Activated CD8-positive, alpha-beta memory T cell treated with anti-CD3 and anti-CD28 coated beads, Interleukin-2, amount 50 U/mL, for 48 hours (primary cell): Measurements from ENCODE around the gene ANKHD1.
"Not testable (repeated sequence)": the region's sequence is repeated elsewhere in the genome, so short reads cannot be mapped to it uniquely, and the experiment has no call there.

ENCODE experiments used
- DNase-seq: peaks from one replicate; pipeline ENCODE4 v3.0.0-alpha.2; 2020

Gene ANKHD1

DNA sequence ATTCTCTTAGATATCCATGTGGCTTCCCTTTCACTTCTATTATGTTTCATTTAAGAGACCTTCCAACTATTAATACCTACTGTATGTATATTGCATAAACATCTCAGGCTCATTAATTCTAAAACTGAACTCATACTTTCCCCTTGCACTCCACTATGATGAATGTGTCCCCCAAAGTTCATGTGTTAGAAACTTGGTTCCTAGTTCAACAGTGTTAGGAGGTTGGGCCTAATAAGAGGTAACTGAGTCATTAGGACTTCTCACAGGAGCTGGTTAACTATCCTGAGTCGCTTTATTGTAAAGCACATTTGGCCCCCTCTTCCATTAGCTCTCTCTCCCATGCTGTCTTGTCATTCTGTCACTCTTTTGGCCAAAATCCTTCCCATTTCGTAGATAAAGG lies 22.0 kb downstream of the ANKHD1 start:
- DNase-seq = no peak

GRCh38 chr5:140424135-140424534 lies 22.5 kb downstream of the ANKHD1 start:
- DNase-seq = no peak

- DNase-seq = not testable (repeated sequence)
Observed at GRCh38 chr5:140427726-140428125, 26.1 kb downstream of the ANKHD1 start.

GRCh38 chr5:140429724-140430123 lies 28.1 kb downstream of the ANKHD1 start:
- DNase-seq = no peak

DNA sequence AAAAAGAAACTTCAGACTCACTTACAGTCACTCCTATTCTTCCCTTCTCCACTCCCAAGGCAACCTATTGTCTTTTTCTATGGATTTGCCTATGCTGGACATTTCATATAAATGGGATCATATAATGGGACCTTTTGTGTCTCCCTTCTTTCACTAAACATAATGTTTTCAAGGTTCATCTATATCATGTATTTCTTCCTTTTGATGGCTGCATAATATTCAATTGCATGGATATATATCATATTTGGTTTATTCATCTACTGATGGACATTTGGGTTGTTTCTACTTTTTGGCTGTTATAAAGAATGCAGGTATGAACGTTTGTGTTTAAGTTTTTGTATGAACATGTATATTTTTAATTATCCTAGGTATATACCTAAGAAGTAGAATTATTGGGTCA lies 30.6 kb downstream of the ANKHD1 start:
- DNase-seq = no peak

DNA sequence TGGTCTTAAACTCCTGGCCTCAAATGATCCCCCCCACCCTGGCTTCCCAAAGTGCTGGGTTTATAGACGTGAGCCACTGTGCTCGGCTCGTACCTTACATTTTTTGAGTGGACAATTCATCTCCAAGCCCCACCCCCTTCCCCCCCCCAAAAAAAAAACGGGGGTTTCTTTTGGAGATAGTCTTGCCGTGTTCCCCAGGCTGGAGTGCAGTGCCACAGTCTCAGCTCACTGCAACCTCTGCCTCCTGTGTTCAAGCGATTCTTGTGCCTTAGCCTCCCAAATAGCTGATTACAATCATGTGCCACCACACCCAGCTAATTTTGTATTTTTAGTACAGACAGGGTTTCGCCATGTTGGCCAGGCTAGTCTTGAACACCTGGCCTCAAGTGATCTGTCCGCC lies 31.3 kb downstream of the ANKHD1 start:
- DNase-seq = no peak

- DNase-seq = not testable (repeated sequence)
Observed at GRCh38 chr5:140457368-140457767, 55.7 kb downstream of the ANKHD1 start.

DNA sequence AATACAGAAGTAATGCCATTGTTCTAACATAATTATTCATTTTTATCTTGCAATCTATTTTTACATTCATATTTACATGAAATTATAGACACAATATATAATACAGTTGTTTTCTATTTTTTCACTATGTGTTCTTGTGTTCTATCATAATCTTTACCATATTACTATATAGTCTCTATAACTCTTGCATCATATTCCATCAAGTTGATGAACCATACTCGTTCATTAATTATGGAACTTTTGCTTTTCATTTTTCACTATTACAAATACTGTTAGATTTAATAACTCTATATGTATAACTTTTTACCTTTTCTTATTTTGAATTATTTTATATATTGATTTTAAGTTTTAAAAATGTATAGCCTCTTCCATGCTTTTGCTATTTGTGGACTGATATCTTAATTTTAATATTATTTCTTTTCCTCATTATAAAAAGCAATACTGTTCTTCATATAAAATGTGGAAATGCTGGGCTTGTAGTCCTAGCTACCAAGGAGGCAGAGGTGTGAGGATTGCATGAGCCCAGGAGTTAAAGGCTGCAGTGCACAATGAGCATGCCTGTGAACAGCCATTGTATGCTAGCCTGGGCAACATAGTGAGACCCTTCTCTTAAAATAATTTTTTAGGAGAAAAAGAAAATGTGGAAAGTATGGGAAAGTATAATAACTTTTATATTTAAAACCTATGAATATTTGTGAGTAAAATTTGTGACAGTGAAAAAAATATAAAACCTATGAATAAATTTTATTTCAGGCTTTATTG lies 65.5 kb downstream of the ANKHD1 start:
- no peak for DNase-seq

DNA sequence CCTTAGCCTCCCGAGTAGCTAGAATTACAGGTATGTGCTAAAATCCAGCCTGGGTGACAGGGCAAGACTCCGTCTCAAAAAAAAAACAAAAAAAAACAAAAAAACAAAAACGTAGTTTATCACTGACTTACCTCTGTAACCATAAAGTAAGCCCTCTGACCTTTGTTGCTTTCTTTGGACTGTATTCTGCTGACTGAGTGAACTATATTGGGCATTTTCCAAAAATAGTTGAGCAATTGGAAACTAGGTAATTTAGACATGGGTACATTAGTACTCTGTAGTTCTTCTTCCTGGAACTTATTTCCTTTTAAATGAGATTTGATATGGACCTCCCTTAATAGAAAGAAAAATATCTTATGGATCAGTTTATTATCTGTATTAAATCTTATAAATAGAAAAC lies 66.6 kb downstream of the ANKHD1 start:
- DNase-seq = no peak

- DNase-seq = no peak
Observed at GRCh38 chr5:140469259-140469658, 67.6 kb downstream of the ANKHD1 start.

- no peak for DNase-seq
Observed at GRCh38 chr5:140480310-140481014, 78.8 kb downstream of the ANKHD1 start.

DNA sequence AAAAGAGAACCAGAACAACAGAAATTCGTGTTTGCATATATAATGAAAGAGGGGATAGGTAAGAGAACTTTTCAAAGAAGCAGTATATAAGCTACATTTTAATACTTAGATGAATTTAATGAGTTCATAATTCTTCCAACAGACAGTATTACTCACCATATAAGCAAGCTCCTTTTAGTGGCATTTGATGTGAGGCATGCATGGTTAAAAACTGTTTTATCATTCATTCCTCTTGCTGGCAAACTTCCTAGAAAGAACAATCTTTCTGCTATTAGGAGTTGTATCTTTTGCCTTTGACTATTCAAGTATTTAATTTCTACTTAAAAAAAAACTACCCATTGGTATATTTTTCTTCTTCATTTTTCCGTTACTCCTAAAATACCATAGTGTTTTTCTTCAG lies 80.1 kb downstream of the ANKHD1 start:
- no peak for DNase-seq

GRCh38 chr5:140483055-140483454 lies 81.4 kb downstream of the ANKHD1 start:
- DNase-seq = no peak

DNA sequence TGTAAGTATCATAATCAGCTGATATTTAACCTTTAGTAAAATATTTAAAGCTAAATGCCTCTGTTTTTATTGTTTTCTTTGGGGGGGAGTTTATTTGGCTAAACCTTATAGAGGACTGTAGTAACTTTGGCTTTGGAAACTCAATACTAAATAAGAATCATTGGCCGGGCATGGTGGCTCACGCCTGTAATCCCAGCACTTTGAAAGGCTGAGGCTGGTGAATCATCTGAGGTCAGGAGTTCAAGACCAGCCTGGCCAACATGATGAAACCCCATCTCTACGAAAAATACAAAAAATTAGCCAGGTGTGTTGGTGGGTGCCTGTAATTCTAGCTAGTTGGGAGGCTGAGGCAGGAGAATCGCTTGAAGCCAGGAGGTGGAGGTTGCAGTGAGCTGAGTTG lies 86.5 kb downstream of the ANKHD1 start:
- DNase-seq = not testable (repeated sequence)

DNA sequence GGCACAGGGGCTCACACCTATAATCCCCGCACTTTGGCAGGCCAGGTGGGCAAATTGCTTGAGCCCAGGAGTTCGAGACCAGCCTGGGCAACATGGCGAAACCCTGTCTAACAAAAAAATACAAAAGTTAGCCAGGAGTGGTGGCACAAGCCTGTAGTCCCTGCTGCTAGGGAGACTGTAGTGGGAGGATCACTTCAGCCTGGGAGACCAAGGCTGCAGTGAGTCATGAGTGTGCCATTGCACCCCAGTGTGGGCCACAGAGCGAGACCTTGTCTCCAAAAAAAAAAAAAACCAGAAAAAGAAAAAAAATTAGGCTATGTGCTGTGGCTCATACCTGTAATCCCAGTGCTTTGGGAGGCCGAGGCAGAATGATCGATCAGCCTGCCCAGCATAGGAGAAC lies 87.3 kb downstream of the ANKHD1 start:
- DNase-seq = no peak

DNA sequence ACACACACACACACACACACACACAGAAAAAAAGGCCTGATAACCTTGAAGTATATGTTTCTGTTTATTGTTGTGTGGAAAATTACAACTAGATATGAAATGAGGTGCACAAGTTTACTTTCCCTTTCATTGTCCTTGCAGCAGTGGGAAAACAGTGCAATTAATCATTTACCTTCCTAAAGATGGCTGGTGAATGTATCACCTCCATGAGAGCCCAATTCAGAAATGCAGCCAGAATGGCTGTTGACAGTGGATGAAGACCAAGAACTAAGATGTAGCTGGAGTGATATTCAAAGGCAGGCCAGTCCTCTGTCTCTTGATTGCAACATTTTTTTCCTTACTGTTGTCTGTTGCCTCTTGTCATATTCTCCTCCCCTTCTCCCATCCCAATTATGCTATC lies 96.3 kb downstream of the ANKHD1 start:
- no peak for DNase-seq

DNA sequence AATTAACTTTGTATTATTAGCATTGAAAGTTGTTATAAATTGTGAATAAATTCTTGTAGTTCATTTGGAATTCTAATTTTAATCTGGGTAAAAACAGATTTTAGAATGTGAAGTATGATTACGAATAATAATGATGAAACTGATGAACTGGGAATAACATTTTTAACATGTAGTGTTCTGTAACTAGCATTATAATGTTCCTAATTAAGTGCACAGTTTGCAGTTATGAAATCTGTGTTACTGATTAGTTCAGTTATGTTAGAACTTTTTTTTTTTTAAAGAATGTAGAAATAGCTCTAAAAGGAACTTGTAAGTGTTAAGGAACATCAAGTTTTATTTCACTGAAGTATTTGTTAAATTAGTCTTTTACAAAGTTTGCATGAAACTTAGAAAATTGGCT lies 97.0 kb downstream of the ANKHD1 start:
- no peak for DNase-seq

DNA sequence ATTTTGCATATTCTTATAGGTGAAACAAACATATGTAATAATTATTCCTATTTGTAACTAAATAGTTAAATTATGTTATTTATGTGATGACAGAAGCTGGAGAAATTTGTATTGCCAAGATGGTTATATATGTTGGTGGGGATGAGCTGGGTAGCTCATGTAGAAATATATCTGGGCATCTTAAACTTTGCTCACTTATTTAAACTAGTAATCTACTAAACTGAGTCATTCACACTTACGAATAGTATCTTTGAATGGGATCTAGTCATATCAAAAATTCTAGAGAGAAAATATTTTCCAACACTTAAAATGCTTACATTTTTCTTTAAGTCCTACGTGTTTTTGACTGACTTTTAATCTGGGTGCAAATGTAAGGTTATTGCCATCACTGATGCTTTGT lies 101.2 kb downstream of the ANKHD1 start:
- no peak for DNase-seq

DNA sequence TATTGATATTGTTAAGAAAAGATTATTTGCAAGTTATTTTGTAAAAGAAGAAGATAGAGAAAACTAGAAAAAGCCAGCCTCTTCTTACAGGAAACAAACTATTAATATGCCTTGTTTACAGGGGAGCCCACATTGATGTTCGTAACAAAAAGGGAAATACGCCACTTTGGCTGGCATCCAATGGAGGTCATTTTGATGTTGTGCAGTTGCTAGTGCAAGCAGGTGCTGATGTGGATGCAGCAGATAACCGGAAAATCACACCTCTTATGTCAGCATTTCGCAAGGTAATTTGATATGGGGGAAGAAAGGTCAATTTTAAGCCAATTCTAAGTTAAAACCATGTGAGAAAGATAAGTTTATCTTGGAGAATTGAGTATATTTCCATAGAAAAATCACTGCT lies 108.3 kb downstream of the ANKHD1 start:
- DNase-seq = no peak

GRCh38 chr5:140513124-140513523 lies 111.5 kb downstream of the ANKHD1 start:
- no peak for DNase-seq

DNA sequence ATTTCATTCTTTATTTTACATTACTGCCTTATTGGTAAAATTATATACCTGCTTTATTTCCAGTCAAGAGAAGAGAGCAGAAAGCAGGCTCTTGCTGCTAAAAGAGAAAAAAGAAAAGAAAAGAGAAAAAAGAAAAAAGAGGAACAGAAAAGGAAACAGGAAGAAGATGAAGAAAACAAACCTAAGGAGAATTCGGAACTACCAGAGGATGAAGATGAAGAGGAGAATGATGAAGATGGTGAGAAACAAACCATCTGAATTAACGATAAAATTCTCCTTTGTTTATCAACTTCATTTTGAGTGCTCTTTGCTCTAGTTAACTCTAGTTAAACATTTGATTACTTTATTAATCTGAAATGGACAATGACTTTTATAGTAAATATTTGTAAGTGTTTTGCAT lies 122.4 kb downstream of the ANKHD1 start:
- no peak for DNase-seq

GRCh38 chr5:140540227-140540626 lies 138.6 kb downstream of the ANKHD1 start:
- DNase-seq = no peak

- no peak for DNase-seq
Observed at GRCh38 chr5:140542972-140543371, 141.3 kb downstream of the ANKHD1 start.

- no peak for DNase-seq
Observed at GRCh38 chr5:140544986-140545385, 143.4 kb downstream of the ANKHD1 start.

DNA sequence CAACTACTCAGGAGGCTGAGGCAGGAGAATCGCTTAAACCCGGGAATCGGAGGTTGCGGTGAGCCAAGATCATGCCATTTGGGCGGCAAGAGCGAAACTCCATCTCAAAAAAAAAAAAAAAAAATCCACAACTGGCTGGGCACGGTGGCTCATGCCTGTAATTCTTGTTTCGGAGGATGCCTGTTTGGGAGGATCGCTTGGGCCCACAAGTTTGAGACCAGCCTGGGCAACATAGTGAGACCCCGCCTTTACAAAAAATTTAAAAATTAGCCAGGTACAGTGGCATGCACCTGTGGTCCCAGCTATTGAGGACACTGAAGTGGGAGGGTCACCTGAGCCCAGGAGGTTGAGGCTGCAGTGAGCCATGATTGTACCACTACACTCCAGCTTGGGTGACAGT lies 144.0 kb downstream of the ANKHD1 start:
- no peak for DNase-seq
